ENCODE data around the gene BPIFA1.

BPIFA1 gene

DNA sequence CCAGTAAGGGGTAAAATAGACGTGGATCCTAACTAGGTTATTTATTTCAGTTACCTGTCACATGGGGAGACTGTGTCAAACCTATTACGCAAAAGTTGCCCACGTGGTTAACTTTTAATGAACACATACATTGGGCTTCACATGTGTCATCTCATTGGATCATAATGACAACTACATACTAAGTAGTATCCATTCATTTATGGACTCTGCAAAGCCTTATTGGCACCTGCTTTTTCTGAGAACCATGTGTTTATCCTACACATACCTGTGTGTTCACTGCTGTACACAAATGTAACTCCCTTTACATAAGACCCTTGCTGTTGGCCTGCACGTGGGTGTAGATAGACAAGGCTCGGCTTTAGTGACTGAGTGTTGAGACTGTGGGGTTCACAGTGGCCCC is 5.1 kb downstream of the BPIFA1 start:
- DNase-seq, result no peak

DNA sequence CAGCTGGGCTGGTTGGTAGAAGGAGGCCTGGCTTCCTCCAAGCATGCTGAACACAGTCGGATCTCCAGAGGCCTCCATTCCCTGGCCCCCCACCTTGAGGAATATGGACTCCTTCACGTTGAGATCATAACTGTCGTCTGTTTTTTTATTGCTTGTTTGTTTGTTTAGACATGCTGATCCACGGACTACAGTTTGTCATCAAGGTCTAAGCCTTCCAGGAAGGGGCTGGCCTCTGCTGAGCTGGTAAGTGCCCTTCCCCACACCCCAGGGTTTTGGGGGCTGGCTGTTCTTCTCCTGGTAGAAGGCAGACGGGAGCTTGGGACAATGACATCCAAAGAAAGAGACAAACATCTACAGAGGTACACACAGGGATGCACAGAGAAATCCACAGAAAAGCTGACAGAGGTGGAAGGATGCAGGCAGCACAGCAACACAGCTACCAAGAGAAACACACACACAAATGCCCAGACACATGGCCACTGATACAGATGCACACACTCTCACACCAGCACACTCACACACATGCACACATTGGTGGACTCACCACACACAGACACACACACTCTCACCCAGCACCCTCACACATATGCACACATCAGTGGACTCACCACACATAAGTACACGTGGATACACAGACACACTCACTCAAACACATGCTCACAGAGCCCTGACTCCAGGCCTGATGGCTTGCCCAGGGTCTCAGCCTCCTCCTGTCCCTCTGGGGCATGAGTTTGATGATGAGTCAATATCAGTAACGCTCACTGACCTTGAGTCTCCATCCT is 6.7 kb downstream of the BPIFA1 start:
- no peak for DNase-seq

DNA sequence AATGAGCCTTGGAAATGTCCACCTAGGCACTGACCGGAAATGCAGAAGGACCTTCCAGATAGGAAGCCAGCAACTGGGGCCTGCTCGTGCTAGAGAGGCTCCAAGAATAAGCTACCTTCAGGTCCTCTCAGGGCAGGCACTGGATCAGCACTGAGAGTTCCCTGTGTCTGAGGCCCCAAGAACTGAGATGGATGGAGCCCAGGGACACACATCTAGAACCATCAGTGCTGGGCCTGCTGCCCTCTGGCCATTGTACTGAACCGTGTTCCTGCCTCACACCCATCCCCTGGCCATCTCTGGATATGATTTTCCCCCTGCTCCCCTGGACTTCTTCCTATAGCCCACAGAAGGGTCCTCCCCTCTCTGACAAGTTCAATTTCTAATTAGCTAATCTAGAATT is 10.3 kb downstream of the BPIFA1 start:
- no peak for DNase-seq

DNA sequence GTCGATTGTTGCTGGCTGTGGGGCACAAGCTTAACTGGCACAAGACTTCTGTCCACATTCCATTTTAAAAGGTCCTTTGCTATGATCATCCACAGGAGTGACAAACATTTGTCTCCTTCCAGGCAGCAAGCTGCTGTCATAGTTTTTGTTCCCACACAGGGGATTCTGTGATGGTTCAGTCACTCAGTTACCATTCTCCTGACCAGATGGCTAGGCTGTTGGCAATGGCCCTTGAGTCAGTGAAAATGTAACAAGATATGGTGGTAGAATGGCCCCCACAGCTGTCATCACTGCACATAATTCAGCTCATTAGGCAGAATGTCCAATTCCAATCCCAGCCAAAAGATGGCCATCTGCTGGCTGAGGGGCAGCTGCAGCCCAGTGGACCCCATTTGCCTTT is 13.7 kb downstream of the BPIFA1 start:
- no peak for DNase-seq

DNA sequence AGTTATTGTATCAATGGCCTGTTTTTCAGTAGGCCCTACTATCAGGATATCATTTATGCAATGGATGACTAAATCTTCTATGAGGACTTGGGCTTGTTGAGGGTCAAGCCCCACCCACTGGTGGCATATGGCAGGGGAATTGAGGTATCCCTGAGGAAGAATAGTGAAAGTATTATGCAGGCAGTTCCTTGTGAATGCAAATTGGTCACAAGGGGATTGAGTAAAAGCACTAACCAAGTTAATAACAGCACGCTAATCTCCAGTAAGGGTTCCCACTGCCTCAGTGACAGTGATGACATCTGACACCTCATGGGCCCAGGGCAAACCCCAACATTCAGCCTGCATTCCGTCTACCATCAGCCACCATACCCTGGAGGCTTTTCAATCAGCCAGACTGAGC is 14.9 kb downstream of the BPIFA1 start:
- no peak for DNase-seq

DNA sequence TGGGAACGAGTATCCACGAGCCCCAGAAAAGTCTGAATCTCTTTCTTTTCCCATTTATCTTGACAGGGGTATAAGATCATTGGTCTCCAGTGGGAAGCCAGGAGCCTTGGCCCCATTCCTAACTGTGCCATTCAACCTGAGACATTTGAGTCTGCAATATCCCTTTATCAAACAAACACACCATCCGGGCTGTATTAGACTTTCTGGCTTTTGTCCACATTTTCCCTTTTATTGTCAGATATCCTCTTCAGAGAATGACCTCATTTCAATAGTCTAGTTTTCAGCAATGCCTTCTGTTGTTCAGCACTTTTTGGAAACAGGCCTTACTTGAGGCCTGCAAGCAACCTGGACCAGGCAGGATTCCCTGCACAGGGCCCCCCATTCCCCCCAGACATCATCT is 15.7 kb downstream of the BPIFA1 start:
- no peak for DNase-seq

DNA sequence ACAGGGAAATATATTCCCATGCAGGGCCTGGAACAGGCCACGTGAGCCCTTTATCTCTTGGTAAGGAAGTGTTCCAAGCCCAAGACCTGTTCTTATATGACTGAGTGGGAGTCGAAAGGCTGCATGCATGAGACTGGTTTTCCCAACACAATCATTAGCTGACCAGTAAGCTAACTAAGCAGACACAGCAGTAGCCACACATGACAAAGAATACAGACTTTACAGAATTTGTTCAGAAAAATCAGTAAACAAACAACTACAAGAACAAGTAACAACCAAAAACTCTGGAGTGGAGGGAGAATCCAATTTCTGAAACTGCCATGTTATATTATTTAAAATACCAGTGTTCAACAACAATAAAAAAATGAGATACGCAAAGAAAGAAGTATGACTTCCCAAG is 16.7 kb downstream of the BPIFA1 start:
- no peak for DNase-seq

DNA sequence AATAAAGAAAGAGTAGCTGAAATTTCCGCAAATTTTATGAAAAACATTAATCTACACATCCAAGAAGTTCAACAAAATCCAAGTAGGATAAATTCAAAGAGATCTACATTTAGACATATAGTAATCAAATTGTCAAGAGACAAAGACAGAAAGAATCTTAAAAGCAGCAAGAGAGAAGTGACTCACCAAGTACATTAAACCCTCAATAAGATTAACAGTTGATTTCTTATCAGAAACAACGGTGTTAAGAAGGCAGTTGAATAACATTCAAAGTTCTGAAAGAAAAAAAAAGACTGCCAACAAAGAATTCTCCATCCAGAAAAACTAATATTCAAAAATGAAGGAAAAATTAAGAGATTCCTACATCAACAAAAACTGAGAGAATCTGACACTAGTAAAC is 19.2 kb downstream of the BPIFA1 start:
- no peak for DNase-seq

DNA sequence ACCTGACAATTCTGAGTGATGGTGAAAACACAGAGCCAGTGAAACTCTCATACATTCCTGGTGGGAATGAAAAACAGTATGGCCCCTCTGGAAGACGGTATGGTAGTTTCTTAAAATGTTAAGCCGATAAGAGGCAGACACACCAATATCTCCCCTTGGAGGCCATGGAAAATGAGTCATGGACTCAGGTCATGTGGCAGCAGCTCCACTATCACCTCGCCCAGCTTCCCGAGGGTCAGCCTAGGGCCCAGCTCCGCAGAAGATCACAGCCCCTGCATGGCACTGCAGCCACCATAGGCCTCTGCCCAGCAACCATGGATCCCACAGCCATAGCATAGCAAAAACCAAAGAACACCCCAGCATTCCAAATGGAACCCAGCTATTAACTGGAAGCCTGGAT is 21.4 kb downstream of the BPIFA1 start:
- DNase-seq, result no peak

DNA sequence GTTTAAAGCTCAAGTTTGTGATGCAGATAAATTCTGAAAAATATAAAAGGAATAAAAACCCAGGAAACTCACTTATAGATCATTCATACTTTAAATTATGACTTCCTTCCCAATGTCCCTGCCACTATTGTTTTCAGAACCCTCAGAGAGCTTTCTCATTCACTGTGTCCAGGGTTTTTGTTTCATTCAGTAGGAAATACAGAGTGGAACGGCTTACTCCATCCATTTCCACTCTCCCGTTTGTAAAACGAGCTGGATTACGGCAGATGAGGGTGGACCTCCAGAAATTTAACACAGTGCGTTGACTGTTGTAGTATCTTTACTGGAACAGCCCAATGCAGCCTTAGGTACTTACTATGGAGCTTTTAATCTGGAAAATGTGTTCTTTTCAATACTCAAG is 23.6 kb downstream of the BPIFA1 start:
- no peak for DNase-seq

DNA sequence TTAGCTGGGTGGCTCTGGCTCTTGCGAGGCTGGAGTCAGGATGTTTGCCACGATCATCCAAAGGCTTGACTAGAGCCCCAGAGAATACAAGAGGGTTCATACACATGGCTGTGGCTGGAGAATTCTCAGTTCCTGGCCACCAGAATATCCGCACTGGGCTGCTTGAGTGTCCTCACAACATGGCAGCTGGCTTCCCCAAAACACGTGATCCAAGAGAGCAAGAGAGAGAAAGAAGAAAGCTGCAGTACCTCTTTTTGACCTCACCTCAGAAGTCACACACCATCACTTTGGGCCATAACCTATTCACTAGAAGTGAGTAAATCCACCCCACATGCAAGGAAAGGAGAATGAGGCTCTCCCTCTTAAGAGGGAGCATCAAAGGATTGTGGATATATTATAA is 25.7 kb downstream of the BPIFA1 start:
- no peak for DNase-seq

DNA sequence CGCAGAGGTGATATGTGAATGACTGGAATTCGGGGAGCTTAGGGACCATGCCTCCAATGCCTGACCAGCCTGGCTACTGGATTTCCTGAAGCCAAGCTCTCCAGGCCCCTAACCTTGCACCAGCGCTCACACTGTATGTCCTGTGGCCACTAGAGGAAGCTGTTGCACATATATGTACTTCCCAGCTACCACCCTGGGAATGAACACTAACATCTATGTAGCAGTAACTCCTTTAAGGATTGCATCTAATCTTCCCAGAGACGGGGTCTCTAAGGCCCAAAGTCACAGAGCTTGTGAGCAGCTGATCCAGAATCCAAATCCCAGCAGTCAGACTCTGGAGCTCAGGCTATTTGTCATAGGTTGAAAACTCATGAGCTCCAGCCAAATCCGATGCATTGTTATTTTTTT is 26.9 kb downstream of the BPIFA1 start:
- DNase-seq, result no peak

DNA sequence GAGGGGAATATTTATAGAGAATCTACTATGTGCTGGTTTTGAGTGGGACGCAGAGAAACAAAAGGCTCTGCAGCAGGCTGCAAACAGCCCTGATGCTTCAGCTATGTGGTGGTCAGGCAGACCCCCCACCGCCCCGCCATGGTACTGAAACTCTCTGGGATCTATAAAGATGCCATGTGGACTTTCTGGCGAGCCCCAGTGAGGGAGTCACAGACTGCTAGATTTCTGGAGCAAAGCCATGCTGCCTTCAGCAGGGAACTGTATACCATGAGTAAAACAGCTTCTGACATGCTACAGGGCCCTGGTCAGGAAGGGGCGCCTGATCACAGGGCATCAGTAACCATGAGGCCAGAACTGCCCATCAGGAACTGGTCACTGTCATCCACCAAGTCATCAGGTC is 28.0 kb downstream of the BPIFA1 start:
- no peak for DNase-seq

DNA sequence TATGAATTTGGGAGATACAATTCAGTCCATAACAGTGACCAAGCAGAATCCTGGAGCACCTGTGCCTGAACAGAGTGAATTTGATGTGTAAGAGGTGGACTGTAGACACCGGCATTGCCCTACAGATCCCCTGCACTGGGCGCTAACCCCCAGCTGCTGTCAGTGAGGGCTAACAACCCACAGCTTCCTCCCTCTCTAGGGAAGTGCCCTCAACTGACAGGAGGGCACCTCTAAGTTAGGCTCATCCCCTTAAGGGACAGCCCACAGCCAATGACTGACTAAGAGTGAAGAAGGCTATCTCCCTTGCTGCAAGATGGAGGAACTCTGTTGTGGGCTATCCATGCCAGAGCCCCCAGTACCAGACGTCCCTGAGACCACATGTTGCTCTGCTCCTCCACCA is 31.9 kb downstream of the BPIFA1 start:
- no peak for DNase-seq

DNA sequence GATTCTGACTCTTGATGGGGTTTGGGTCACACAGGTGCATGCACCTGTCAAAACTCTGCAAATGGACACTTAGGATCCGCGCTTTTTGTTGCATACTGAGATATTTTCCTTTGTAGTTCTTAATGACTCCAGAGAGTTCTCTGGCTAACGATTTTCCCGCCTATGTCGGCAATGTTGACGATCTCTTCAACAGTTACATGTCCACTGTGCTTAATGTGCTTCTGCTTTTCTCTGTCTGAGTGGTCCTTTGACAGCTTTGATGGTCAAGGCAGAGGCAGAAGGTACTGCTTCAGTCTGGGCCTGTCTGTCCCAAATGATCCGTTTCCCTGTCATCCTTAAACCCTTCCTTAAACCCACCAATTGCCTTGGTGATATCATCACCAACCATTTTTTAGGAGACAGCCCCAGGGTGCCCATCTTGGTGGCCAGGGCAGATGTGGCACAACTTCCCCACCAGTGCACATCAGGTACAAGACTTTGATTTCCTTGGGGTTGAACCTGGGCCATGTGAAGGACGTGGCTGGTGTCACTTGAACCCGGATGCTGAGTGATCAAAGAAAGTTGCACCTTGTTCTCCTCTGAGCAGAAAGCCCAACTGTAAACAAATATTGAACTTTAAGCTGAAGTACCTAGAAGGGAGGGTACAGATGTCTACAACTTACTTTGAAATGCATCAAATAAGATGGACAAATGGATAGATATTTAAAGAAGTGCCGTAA is 36.5 kb downstream of the BPIFA1 start:
- no peak for DNase-seq

DNA sequence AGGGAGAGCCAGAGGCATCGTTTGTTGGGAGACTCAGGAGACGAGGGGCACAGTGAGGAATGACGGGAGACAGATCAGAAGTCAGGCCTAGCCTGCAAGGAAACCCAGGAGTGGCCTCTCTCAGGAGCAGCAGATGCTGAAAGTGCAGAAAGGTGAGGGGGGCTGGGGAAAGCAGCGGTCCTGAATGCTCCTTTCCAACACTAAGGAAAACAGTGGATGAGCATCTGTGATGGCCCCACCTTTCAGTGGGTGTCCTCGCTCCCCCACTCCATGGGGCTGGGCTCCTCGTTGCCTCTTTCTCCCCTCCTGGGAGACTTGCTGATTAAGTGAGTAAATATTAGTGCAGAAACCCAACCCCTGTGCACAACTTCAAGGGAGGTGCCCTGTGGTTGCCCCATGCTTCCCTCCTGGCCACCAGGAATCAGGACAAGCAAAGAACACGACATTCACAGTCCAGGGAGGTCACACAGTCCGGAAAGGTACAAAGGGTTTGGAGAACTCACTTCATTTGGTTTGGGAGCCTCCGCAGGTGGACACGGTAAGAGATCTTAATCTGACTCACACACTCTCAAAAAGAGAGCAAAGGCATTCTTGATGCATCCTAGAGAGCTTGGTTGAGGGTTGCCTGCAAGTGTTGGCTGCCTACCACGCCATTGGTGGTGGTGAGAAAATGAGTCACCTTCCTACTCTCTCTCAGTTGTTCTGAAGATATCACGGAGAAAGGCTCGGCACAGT is 37.5 kb downstream of the BPIFA1 start:
- DNase-seq, result no peak

DNA sequence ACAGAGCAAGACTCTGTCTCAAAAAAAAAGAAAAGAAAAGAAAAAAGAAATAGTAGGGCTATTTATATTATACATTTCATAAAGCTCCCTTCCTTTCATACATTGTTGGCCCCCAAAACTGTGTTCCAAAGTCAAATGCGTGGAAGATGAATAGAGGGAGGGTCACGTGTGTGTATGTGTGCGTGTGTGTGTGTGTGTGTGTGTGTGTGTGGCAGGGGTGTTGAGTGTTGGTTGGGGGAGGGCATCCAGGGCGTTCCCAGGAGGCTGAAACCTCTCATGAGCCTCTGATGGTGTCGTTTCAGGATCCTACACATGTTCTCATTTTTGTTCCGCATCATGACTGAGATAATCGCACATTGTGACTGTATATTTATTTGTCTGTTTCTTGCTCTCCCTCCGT is 39.4 kb downstream of the BPIFA1 start:
- no peak for DNase-seq

DNA sequence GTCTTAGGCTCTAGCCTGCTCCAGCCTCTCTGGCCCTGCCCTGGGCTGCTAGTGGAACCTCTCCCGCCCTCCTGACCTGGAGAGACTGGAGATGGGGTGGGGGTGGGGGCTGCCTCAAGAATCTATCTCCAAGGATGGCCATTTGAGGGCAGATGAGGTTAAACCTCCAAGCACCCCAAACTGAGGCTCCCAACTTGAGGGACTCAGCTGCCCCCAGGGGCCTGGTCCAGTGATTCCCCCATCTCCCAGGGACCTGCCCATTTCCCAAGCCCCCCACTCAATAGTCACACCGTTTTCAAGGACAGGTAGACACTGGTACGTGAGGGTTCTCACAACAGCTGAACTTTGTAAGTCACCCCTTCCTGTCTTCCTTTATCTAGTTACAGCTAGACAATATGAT is 40.1 kb downstream of the BPIFA1 start:
- DNase-seq, result no peak

DNA sequence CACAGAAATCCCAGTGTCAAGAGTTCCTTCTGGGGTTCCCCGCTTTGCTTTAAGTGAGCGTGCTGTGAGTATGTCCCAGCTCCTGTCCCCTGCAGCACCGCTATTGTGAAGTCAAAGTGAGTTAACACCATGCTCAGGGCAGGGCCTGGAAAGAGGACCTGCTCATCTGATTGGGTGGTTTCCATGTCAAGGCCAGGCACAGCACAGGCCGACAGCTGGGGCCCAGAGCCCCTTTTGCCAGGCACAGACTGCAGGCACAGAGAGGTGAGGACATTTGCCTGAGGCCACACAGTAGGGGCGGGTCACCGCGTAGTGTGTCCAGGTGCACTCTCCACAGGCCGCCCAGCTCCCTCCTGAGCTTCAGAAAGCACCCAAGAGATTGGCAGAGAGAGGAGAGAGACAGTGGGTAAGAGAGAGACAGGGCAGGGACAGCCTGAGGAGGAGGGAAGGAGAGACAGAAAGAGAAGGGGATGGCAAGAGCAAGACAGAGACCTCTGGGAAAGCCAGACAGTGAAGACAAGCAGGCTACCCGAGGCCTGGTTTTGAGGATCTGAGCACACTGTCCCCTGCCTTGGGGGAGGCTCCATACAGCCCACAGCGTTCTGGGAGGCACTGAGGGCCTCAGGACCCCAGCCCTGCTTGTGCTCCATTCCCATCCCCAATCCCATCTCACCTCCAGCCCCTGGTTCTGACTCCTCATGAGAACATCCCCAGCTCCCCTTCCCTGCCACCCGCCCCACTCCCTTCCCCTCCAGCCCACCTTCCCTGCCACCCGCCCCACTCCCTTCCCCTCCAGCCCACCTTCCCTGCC is 40.7 kb downstream of the BPIFA1 start:
- DNase-seq, result no peak

DNA sequence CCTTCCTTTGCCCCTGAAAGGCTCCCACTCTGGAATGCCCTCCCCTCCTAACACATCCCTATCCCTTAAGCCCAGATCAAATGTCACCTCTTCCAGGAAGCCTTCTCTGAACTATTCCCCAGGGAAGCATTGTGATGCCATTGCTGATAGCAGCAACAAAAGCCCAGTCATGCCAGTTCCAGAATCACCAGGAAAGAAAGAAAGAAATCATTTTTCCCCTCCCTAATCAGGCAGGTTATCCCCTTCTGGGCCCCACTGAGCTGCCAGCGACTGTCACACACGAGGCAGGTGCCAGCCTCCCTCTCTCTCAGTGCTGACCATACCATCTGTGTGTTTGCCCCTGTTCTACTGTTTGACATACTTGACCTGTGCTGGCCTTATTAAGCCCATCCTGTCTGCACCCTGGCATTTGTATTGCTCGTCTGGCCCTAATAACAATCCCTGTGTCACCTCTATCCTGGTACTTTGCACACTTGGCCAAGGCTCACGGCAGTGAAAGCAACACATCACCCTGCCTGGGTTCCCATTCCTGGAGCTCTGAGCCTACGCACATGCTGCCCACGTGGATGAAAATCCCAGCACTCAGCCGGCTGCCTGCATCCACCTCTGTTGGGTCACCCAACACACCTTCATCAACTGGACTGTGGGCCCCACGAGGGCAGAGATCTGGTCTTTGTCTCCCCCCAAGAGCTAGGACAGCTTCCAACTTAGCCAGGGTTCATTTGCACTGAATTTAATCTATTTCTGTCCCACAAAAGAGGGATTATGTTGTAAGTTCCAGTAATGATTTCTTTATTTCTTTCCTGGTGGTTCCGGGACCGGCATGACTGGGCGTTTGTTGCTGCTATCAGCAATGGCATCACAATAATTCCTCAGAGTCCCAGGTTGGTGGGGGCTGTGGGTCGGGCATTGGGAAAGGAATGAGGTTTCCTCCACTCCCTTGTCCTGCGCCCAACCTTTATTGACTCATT is 42.0 kb downstream of the BPIFA1 start:
- no peak for DNase-seq

DNA sequence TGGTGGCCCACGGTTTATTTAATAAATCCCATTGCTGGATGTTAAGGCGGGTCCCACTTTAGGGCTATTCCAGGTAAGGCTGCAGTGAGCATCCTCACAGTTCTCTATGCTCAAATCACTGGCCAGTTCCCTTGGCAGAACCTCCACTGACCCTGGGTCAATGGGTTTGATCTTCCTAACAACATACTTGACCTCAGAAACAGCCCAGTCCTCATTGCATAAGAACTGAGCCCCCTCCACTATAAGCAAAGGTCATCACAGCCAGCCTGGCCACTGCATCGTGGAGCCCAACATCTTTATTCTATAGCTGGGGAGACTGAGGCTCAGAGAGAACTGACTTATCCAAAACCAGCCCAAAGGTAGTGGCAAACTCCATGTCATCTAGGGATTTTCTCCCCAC is 42.9 kb downstream of the BPIFA1 start:
- no peak for DNase-seq

Data from right forelimb (tissue), 1 donor.